OCI-LY7 (cell line): ENCODE data around the gene TPX2. TPM values are rescaled to one million over a fixed set of nuclear protein-coding genes. Genes with fewer than 3 reads are reported as not detected.

ENCODE experiments used
- BruUV-seq: library from RNA; stranded (reverse); fragments of 400-500 nt; replicated peaks from 2 replicates; lab custom pipeline; 2021; lab: Mats Ljungman, UMichigan
- CTCF ChIA-PET: fragments of 300-600 bp; sonication (Branson Sonifier 250); formaldehyde crosslinking; loops from one replicate; lab custom pipeline; 2022; ENCODE audit warnings: antibody characterized with exemption; ENCODE audit not compliant: unreplicated experiment; lab: Charles Lee
- POLR2A ChIA-PET: fragments of 300-600 bp; sonication (Branson Sonifier 250); formaldehyde crosslinking; loops from one replicate; lab custom pipeline; 2022; ENCODE audit warnings: antibody characterized with exemption; lab: Charles Lee
- DNase-seq: peaks from one replicate; pipeline ENCODE4 v3.0.0-alpha.2; 2015; ENCODE audit warnings: low spot score
- H2AFZ ChIP-seq: fragments of 200-600 bp; sonication (generic), shearing (Covaris generic); 2 replicates; pipeline ENCODE4 v1.6.1; 2014; ENCODE audit warnings: mild to moderate bottlenecking, antibody characterized with exemption, low read length, moderate library complexity
- H3K27ac ChIP-seq: fragments of 200-600 bp; sonication (generic); 2 replicates; pipeline ENCODE4 v1.5.1; 2014; ENCODE audit warnings: mixed run types, low read depth, mild to moderate bottlenecking, moderate library complexity, low read length, inconsistent platforms; ENCODE audit not compliant: poor library complexity, severe bottlenecking
- H3K36me3 ChIP-seq: fragments of 200-600 bp; sonication (generic); 2 replicates; pipeline ENCODE4 v1.6.1; 2014; ENCODE audit warnings: mild to moderate bottlenecking, antibody characterized with exemption, low read length, moderate library complexity, mixed read lengths; ENCODE audit not compliant: insufficient read depth
- H3K4me1 ChIP-seq: fragments of 200-600 bp; sonication (generic); 2 replicates; pipeline ENCODE4 v1.5.1; 2014; ENCODE audit warnings: mild to moderate bottlenecking, low read length; ENCODE audit not compliant: insufficient read depth, poor library complexity, severe bottlenecking
- H3K4me2 ChIP-seq: fragments of 200-600 bp; sonication (generic); 2 replicates; pipeline ENCODE4 v1.6.1; 2014; ENCODE audit warnings: mild to moderate bottlenecking, low read length
- H3K4me3 ChIP-seq: fragments of 200-600 bp; sonication (generic); 2 replicates; pipeline ENCODE4 v1.5.1; 2014; ENCODE audit warnings: mild to moderate bottlenecking, low read depth, low read length; ENCODE audit not compliant: poor library complexity, severe bottlenecking
- H3K79me2 ChIP-seq: fragments of 200-600 bp; sonication (generic); 2 replicates; pipeline ENCODE4 v1.6.1; 2016; ENCODE audit warnings: low read depth, mild to moderate bottlenecking, low read length, moderate library complexity, mixed read lengths; ENCODE audit not compliant: insufficient read depth
- H3K9me2 ChIP-seq: fragments of 200-600 bp; sonication (generic); 2 replicates; pipeline ENCODE4 v1.6.1; 2016; ENCODE audit warnings: mild to moderate bottlenecking, low read length, mixed read lengths; ENCODE audit not compliant: insufficient read depth
- H3K9me3 ChIP-seq: fragments of 200-600 bp; sonication (generic); 2 replicates; pipeline ENCODE4 v1.6.1; 2014; ENCODE audit warnings: mild to moderate bottlenecking, mixed run types, low read length, mixed read lengths
- H4K20me1 ChIP-seq: fragments of 200-600 bp; sonication (generic); 2 replicates; pipeline ENCODE4 v1.6.1; 2014; ENCODE audit warnings: mild to moderate bottlenecking, antibody characterized with exemption, low read length, moderate library complexity, mixed read lengths; ENCODE audit not compliant: insufficient read depth
- CTCF ChIP-seq: fragments of 200-600 bp; sonication (generic); conservative IDR thresholded peaks from 2 replicates; pipeline ENCODE4 v1.5.1; 2014; ENCODE audit warnings: mild to moderate bottlenecking, antibody characterized with exemption, low read length, moderate library complexity, mixed read lengths
- EZH2phosphoT487 ChIP-seq: fragments of 200-600 bp; sonication (generic); IDR thresholded peaks from 2 replicates; pipeline ENCODE4 v1.6.1; 2018; ENCODE audit warnings: low read depth, borderline replicate concordance, mild to moderate bottlenecking, mixed run types, antibody characterized with exemption, low read length, moderate library complexity, mixed read lengths
- intact Hi-C: fragments of 100-400 bp; cut with micrococcal nuclease; formaldehyde crosslinking; loops from one replicate; pipeline ENCODE4 v1.10.0; 2022; ENCODE audit not compliant: unreplicated experiment
- total RNA-seq, 2 experiments: library from RNA; depleted of rRNA in 1 of 2; stranded (reverse); fragments of >200 nt in 1 of 2; shearing (Covaris generic) in 1 of 2; gene quantifications; 2 replicates each; pipeline ENCODE4 v1.2.3, GENCODE V29; 2014 to 2022

Gene TPX2
- total RNA-seq, 2 experiments from 2014 or later = 121 to 173 TPM

- no peak overlapping the region for H3K4me2 ChIP-seq
- no peak overlapping the region for H3K4me3 ChIP-seq
- peaks cover 79% of the 10 kb centered on the region for H3K79me2 ChIP-seq
- H3K27ac ChIP-seq = no peak overlapping the region
- peaks cover 21% of the 10 kb centered on the region for H4K20me1 ChIP-seq
- ChIA-PET POLR2A (interaction anchor here (0.6 to 0.7 kb wide), 2 partner anchors 21 to 125 kb away, joined by 3 to 6 read pairs; no protein-coding TSS in a partner anchor), CTCF (no interaction called here)
- H3K4me1 ChIP-seq = no peaks in the 10 kb centered on the region
- H2AFZ ChIP-seq = no peak overlapping the region
- DNase-seq = no peak
- no TSS peak for BruUV-seq
- intact Hi-C loops = loop anchor here (5.0 kb wide), 1 partner anchor 40 kb away; no protein-coding TSS in a partner anchor
- H3K9me3 ChIP-seq = no peaks in the 10 kb centered on the region
- H3K9me2 ChIP-seq = no peaks in the 10 kb centered on the region
- no peak for TF ChIP-seq EZH2phosphoT487
- no peak for TF ChIP-seq CTCF
- peaks cover 97% of the 10 kb centered on the region for H3K36me3 ChIP-seq
These were observed 18.2 kb downstream of the TPX2 start for GRCh38 chr20:31757254-31757653.

GRCh38 chr20:31758521-31758920, 19.4 kb downstream of the TPX2 start:
- no TSS peak for BruUV-seq
- H3K4me1 ChIP-seq = no peaks in the 10 kb centered on the region
- no peak overlapping the region for H2AFZ ChIP-seq
- H3K27ac ChIP-seq = no peak overlapping the region
- H3K79me2 ChIP-seq = peaks cover 78% of the 10 kb centered on the region
- intact Hi-C loops = loop anchor here (5.0 kb wide), 1 partner anchor 39 kb away; no protein-coding TSS in a partner anchor
- POLR2A ChIA-PET = interaction anchor here (0.9 to 1.3 kb wide), 2 partner anchors 12 to 48 kb away, joined by 4 to 5 read pairs; no protein-coding TSS in a partner anchor
- no peak overlapping the region for H3K4me2 ChIP-seq
- no peak for DNase-seq
- no peak overlapping the region for H3K4me3 ChIP-seq
- no peaks in the 10 kb centered on the region for H3K9me3 ChIP-seq
- peaks cover 97% of the 10 kb centered on the region for H3K36me3 ChIP-seq
- no peaks in the 10 kb centered on the region for H3K9me2 ChIP-seq
- peaks cover 21% of the 10 kb centered on the region for H4K20me1 ChIP-seq
- TF ChIP-seq EZH2phosphoT487 = no peak
- CTCF ChIA-PET = no interaction called here

GRCh38 chr20:31758991-31759390, 19.9 kb downstream of the TPX2 start:
- intact Hi-C loops = loop anchor here (5.0 kb wide), 1 partner anchor 38 kb away; no protein-coding TSS in a partner anchor
- no peak overlapping the region for H3K4me2 ChIP-seq
- no TSS peak for BruUV-seq
- no peak overlapping the region for H3K4me3 ChIP-seq
- peaks cover 73% of the 10 kb centered on the region for H3K79me2 ChIP-seq
- CTCF ChIA-PET = no interaction called here
- no peak overlapping the region for H2AFZ ChIP-seq
- H3K9me3 ChIP-seq = no peaks in the 10 kb centered on the region
- DNase-seq = no peak
- H3K9me2 ChIP-seq = no peaks in the 10 kb centered on the region
- peaks cover 93% of the 10 kb centered on the region for H3K36me3 ChIP-seq
- POLR2A ChIA-PET = interaction anchor here (0.7 to 1.3 kb wide), 3 partner anchors 12 to 470 kb away, joined by 4 to 5 read pairs (median 4); no protein-coding TSS in a partner anchor
- H4K20me1 ChIP-seq = peaks cover 21% of the 10 kb centered on the region
- H3K27ac ChIP-seq = no peak overlapping the region
- TF ChIP-seq EZH2phosphoT487 (no peak), CTCF (no peak)
- no peaks in the 10 kb centered on the region for H3K4me1 ChIP-seq
